CD14-positive monocyte (primary cell): ENCODE data around the gene DIAPH2. TPM values are rescaled to one million over a fixed set of nuclear protein-coding genes. Genes with fewer than 3 reads are reported as not detected.

Experiments used
- DNase-seq, 3 donors: peaks; one replicate each; pipeline ENCODE4 v3.0.0-alpha.2; 2011 to 2022
- H2AFZ ChIP-seq: 2 replicates; pipeline ENCODE4 v1.6.0; 2012; ENCODE audit warnings: mild to moderate bottlenecking, low read depth, low read length, inconsistent platforms; ENCODE audit not compliant: insufficient read depth, poor library complexity, severe bottlenecking
- H3K27ac ChIP-seq, 2 donors: 1 replicate in 1 of 2; 2 replicates in 1 of 2; pipeline ENCODE4 v1.5.1; 2012 to 2013; ENCODE audit warnings: low read length in 2 of 2, control low read depth in 1 of 2, inconsistent platforms in 1 of 2, low read depth in 1 of 2, mild to moderate bottlenecking in 1 of 2
- H3K27me3 ChIP-seq, 2 donors: one replicate each; pipeline versions ENCODE4 v1.6.0 to v1.6.1; 2011 to 2013; ENCODE audit warnings: low read length in 2 of 2; ENCODE audit not compliant: control insufficient read depth in 2 of 2, insufficient read depth in 2 of 2
- H3K36me3 ChIP-seq, 2 donors: replicated peaks in 1 of 2; 1 replicate in 1 of 2; 2 replicates in 1 of 2; pipeline versions ENCODE4 v1.5.1 to v1.6.1; 2012 to 2013; ENCODE audit warnings: low read length in 2 of 2, control low read depth in 1 of 2, inconsistent platforms in 1 of 2, mild to moderate bottlenecking in 1 of 2; ENCODE audit not compliant: insufficient read depth in 2 of 2, control insufficient read depth in 1 of 2
- H3K4me1 ChIP-seq, 2 donors: 1 replicate in 1 of 2; 2 replicates in 1 of 2; pipeline versions ENCODE4 v1.5.1 to v1.6.1; 2012 to 2013; ENCODE audit warnings: low read length in 2 of 2, control low read depth in 1 of 2, inconsistent platforms in 1 of 2, mild to moderate bottlenecking in 1 of 2, moderate library complexity in 1 of 2; ENCODE audit not compliant: insufficient read depth in 2 of 2, control insufficient read depth in 1 of 2
- H3K4me2 ChIP-seq: replicated peaks from 2 replicates; pipeline ENCODE3; 2012; ENCODE audit warnings: low read length, moderate library complexity, mild to moderate bottlenecking; ENCODE audit not compliant: poor library complexity, severe bottlenecking; ENCODE audit errors: extremely low read depth
- H3K4me3 ChIP-seq, 3 experiments: fragments of 200-600 bp in 1 of 3; sonication (generic) in 1 of 3; replicated peaks in 1 of 3; 1 replicate in 2 of 3; 2 replicates in 1 of 3; pipeline ENCODE4 v1.5.1; 2011 to 2013; ENCODE audit warnings: low read length in 3 of 3, mild to moderate bottlenecking in 3 of 3, control low read depth in 2 of 3, low read depth in 2 of 3, inconsistent platforms in 1 of 3, moderate library complexity in 1 of 3
- H3K79me2 ChIP-seq: 2 replicates; pipeline ENCODE4 v1.6.0; 2012; ENCODE audit warnings: mild to moderate bottlenecking, control low read depth, inconsistent platforms, low read length, moderate library complexity; ENCODE audit not compliant: insufficient read depth
- H3K9ac ChIP-seq: 2 replicates; pipeline ENCODE4 v1.6.0; 2017; ENCODE audit warnings: low read length, mild to moderate bottlenecking; ENCODE audit not compliant: insufficient read depth, poor library complexity, severe bottlenecking
- H3K9me3 ChIP-seq, 2 donors: replicated peaks in 1 of 2; 1 replicate in 1 of 2; 2 replicates in 1 of 2; pipeline versions ENCODE4 v1.5.1 to v1.6.1; 2012 to 2013; ENCODE audit warnings: low read length in 2 of 2, control low read depth in 1 of 2; ENCODE audit not compliant: control insufficient read depth in 1 of 2, insufficient read depth in 1 of 2
- H4K20me1 ChIP-seq: 2 replicates; pipeline ENCODE4 v1.6.0; 2012; ENCODE audit warnings: mild to moderate bottlenecking, low read length, control low read depth, moderate library complexity; ENCODE audit not compliant: insufficient read depth
- H3K27ac Mint-ChIP-seq, 7 donors: one replicate each; pipeline ENCODE4 v1.8.0; 2020; ENCODE audit warnings: mild to moderate bottlenecking in 7 of 7, mixed read lengths in 7 of 7, moderate library complexity in 6 of 7, inconsistent platforms in 2 of 7
- H3K27me3 Mint-ChIP-seq, 3 donors: one replicate each; pipeline ENCODE4 v1.8.0; 2021 to 2022; ENCODE audit warnings: low read depth in 3 of 3, mild to moderate bottlenecking in 3 of 3, mixed read lengths in 3 of 3, moderate library complexity in 3 of 3, inconsistent platforms in 1 of 3
- H3K36me3 Mint-ChIP-seq, 2 donors: one replicate each; pipeline ENCODE4 v1.8.0; 2020; ENCODE audit warnings: mixed read lengths in 2 of 2, inconsistent platforms in 1 of 2, mild to moderate bottlenecking in 1 of 2
- H3K4me1 Mint-ChIP-seq: one replicate; pipeline ENCODE4 v1.8.0; 2020; ENCODE audit warnings: mild to moderate bottlenecking, mixed read lengths
- H3K4me3 Mint-ChIP-seq, 2 donors: one replicate each; pipeline ENCODE4 v1.8.0; 2020; ENCODE audit warnings: mild to moderate bottlenecking in 2 of 2, mixed read lengths in 2 of 2, moderate library complexity in 1 of 2
- H3K9me3 Mint-ChIP-seq, 7 donors: one replicate each; pipeline ENCODE4 v1.8.0; 2020 to 2022; ENCODE audit warnings: mixed read lengths in 7 of 7, mild to moderate bottlenecking in 6 of 7, moderate library complexity in 6 of 7, inconsistent platforms in 2 of 7
- WGBS: methylation state at CpG from one replicate; pipeline ENCODE4 v1.1.5; 2013; ENCODE audit warnings: missing lambda C conversion rate; ENCODE audit not compliant: insufficient coverage; 5-methylcytosine and 5-hydroxymethylcytosine counted together
- intact Hi-C, 2 donors: fragments of 100-400 bp; cut with micrococcal nuclease; formaldehyde crosslinking; loops; one replicate each; pipeline versions ENCODE4 v1.15.0 to v1.15.1; 2023
- polyA plus RNA-seq, 3 donors: library from polyadenylated mRNA; depleted of rRNA in 1 of 3; unstranded in 2 of 3; stranded (reverse) in 1 of 3; fragments of 300-500 nt in 2 of 3; fragments of >200 nt in 1 of 3; fragmentation: Illumina TruSeq in 2 of 3; gene quantifications; 1 replicate in 2 of 3; 2 replicates in 1 of 3; pipeline ENCODE4 v1.2.3, GENCODE V29; 2012 to 2021
- TF ChIP-seq, protein P1 (sequence below): fragments of 200-600 bp; IDR thresholded peaks from one replicate; pipeline ENCODE4 v1.8.0; 2022; ENCODE audit warnings: antibody characterized with exemption, mild to moderate bottlenecking

The DIAPH2 gene
- polyA plus RNA-seq, 3 donors, result 9.5 to 20.5 (median 11.4) TPM

GRCh38 chrX:97238632-97239031, 554.0 kb downstream of the DIAPH2 start:
- Mint-ChIP-seq H3K27me3 (peaks cover 0 to 1% (median 0%) of the 10 kb centered on the region in 3 donors), H3K9me3 (peaks cover 0 to 2% (median 0%) of the 10 kb centered on the region in 7 donors), H3K27ac (no peak overlapping the region), H3K4me3 (no peak overlapping the region), H3K4me1 (no peaks in the 10 kb centered on the region), H3K36me3 (no peaks in the 10 kb centered on the region)
- H3K79me2 ChIP-seq, result no peaks in the 10 kb centered on the region
- no peak overlapping the region for H3K4me2 ChIP-seq
- H3K27ac ChIP-seq, result no peak overlapping the region
- no peak overlapping the region for H3K4me3 ChIP-seq
- no CpG with 5 or more reads among the region's 5 CpGs for WGBS
- intact Hi-C loops, result no loop called here
- TF ChIP-seq, protein P1, sequence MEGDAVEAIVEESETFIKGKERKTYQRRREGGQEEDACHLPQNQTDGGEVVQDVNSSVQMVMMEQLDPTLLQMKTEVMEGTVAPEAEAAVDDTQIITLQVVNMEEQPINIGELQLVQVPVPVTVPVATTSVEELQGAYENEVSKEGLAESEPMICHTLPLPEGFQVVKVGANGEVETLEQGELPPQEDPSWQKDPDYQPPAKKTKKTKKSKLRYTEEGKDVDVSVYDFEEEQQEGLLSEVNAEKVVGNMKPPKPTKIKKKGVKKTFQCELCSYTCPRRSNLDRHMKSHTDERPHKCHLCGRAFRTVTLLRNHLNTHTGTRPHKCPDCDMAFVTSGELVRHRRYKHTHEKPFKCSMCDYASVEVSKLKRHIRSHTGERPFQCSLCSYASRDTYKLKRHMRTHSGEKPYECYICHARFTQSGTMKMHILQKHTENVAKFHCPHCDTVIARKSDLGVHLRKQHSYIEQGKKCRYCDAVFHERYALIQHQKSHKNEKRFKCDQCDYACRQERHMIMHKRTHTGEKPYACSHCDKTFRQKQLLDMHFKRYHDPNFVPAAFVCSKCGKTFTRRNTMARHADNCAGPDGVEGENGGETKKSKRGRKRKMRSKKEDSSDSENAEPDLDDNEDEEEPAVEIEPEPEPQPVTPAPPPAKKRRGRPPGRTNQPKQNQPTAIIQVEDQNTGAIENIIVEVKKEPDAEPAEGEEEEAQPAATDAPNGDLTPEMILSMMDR, result no peak
- no peaks in the 10 kb centered on the region for H3K4me1 ChIP-seq
- H3K27me3 ChIP-seq, result no peaks in the 10 kb centered on the region
- no peak for DNase-seq
- H3K9me3 ChIP-seq, result no peaks in the 10 kb centered on the region
- no peak overlapping the region for H3K9ac ChIP-seq
- H2AFZ ChIP-seq, result no peak overlapping the region
- H4K20me1 ChIP-seq, result no peaks in the 10 kb centered on the region
- no peaks in the 10 kb centered on the region for H3K36me3 ChIP-seq

GRCh38 chrX:97252111-97252510, 567.5 kb downstream of the DIAPH2 start:
- H3K4me1 ChIP-seq, result no peaks in the 10 kb centered on the region
- no peak for DNase-seq
- H3K27me3 ChIP-seq, result no peaks in the 10 kb centered on the region

More at GRCh38 chrX:97252111-97252510, 567.5 kb downstream of the DIAPH2 start:
- Mint-ChIP-seq H3K4me3 (no peak overlapping the region), H3K36me3 (peaks cover 10 to 21% of the 10 kb centered on the region in 2 donors), H3K4me1 (no peaks in the 10 kb centered on the region), H3K27me3 (peaks cover 0 to 4% (median 0%) of the 10 kb centered on the region in 3 donors), H3K27ac (no peak overlapping the region), H3K9me3 (no peaks in the 10 kb centered on the region)
- no peak overlapping the region for H3K9ac ChIP-seq
- H3K27ac ChIP-seq, result no peak overlapping the region
- H3K9me3 ChIP-seq, result no peaks in the 10 kb centered on the region
- H3K36me3 ChIP-seq, result peaks cover 0 to 2% of the 10 kb centered on the region in 2 donors
- intact Hi-C loops, result no loop called here
- no peak overlapping the region for H2AFZ ChIP-seq
- H3K4me2 ChIP-seq, result no peak overlapping the region
- H3K79me2 ChIP-seq, result no peaks in the 10 kb centered on the region
- H4K20me1 ChIP-seq, result no peaks in the 10 kb centered on the region
- no peak overlapping the region for H3K4me3 ChIP-seq
- no CpG with 5 or more reads among the region's 3 CpGs for WGBS
- TF ChIP-seq, protein P1, result no peak
